HEK293T (cell line): ENCODE data around the gene MFAP3.

ENCODE experiments used
- CTCF ChIA-PET: fragments of 350-600 bp; formaldehyde crosslinking; extraction: SDS; loops from one replicate; lab custom pipeline; 2021; ENCODE audit warnings: antibody characterized with exemption, inconsistent platforms; lab: Yijun Ruan, JAX
- POLR2A ChIA-PET: fragments of 350-600 bp; formaldehyde crosslinking; extraction: SDS; loops from one replicate; lab custom pipeline; 2020; ENCODE audit warnings: antibody characterized with exemption, inconsistent platforms; lab: Yijun Ruan, JAX
- DNase-seq: peaks from one replicate; pipeline ENCODE4 v3.0.0; 2012; ENCODE audit warnings: mixed read lengths; ENCODE audit errors: extremely low spot score
- ARNT ChIP-seq: fragments of 450-650 bp; IDR thresholded peaks from 2 replicates; pipeline ENCODE4 v1.6.1; 2017; ENCODE audit warnings: mild to moderate bottlenecking
- BHLHE40 ChIP-seq: fragments of 450-650 bp; IDR thresholded peaks from 2 replicates; pipeline ENCODE4 v1.6.1; 2016; ENCODE audit warnings: mild to moderate bottlenecking, moderate library complexity, borderline replicate concordance
- CTBP1 ChIP-seq: fragments of 450-650 bp; IDR thresholded peaks from 2 replicates; pipeline ENCODE4 v1.6.1; 2016; ENCODE audit warnings: borderline replicate concordance
- ELF4 ChIP-seq: fragments of 450-650 bp; IDR thresholded peaks from 2 replicates; pipeline ENCODE4 v1.6.1; 2017; ENCODE audit warnings: antibody characterized with exemption
- FOXA1 ChIP-seq: fragments of 450-650 bp; IDR thresholded peaks from 2 replicates; pipeline ENCODE4 v1.6.1; 2016; ENCODE audit warnings: mild to moderate bottlenecking
- FOXK2 ChIP-seq: fragments of 450-650 bp; IDR thresholded peaks from 2 replicates; pipeline ENCODE4 v1.6.1; 2016; ENCODE audit warnings: mild to moderate bottlenecking
- FOXM1 ChIP-seq: fragments of 450-650 bp; IDR thresholded peaks from 2 replicates; pipeline ENCODE4 v1.6.1; 2017; ENCODE audit warnings: mild to moderate bottlenecking, borderline replicate concordance
- HDGF ChIP-seq: fragments of 450-650 bp; IDR thresholded peaks from 2 replicates; pipeline ENCODE4 v1.6.1; 2017; ENCODE audit warnings: antibody characterized with exemption, borderline replicate concordance
- L3MBTL2 ChIP-seq: fragments of 450-650 bp; conservative IDR thresholded peaks from 2 replicates; pipeline ENCODE4 v1.6.1; 2016; ENCODE audit warnings: mild to moderate bottlenecking
- LEF1 ChIP-seq: fragments of 450-650 bp; IDR thresholded peaks from 2 replicates; pipeline ENCODE4 v1.6.1; 2017; ENCODE audit warnings: mild to moderate bottlenecking, borderline replicate concordance
- NFRKB ChIP-seq: fragments of 450-650 bp; IDR thresholded peaks from 2 replicates; pipeline ENCODE4 v1.6.1; 2016; ENCODE audit warnings: mild to moderate bottlenecking, moderate library complexity
- PKNOX1 ChIP-seq: fragments of 450-650 bp; IDR thresholded peaks from 2 replicates; pipeline ENCODE4 v1.6.1; 2016
- SP1 ChIP-seq: fragments of 450-650 bp; IDR thresholded peaks from 2 replicates; pipeline ENCODE4 v1.6.1; 2017
- SUZ12 ChIP-seq: fragments of 450-650 bp; IDR thresholded peaks from 2 replicates; pipeline ENCODE4 v1.6.1; 2016; ENCODE audit warnings: mild to moderate bottlenecking
- TARDBP ChIP-seq: fragments of 450-650 bp; IDR thresholded peaks from 2 replicates; pipeline ENCODE4 v1.6.1; 2016
- ZNF384 ChIP-seq: fragments of 450-650 bp; IDR thresholded peaks from 2 replicates; pipeline ENCODE4 v1.6.1; 2016

MFAP3 gene

GRCh38 chr5:154101184-154101583, 62.4 kb downstream of the MFAP3 start:
- no peak for TF ChIP-seq ARNT
- no peak for TF ChIP-seq L3MBTL2
- TF ChIP-seq CTBP1 = no peak
- ChIA-PET CTCF (no interaction called here), POLR2A (no interaction called here)
- no peak for DNase-seq

- ChIA-PET POLR2A (no interaction called here), CTCF (interaction anchor here (1.0 kb wide), 1 partner anchor 12 kb away, joined by 3 read pairs; no protein-coding TSS in a partner anchor)
Measured at GRCh38 chr5:154103233-154103632, 64.5 kb downstream of the MFAP3 start.

More at GRCh38 chr5:154103233-154103632, 64.5 kb downstream of the MFAP3 start:
- TF ChIP-seq ARNT (no peak), FOXA1 (no peak), L3MBTL2 (no peak), BHLHE40 (no peak), SUZ12 (no peak), ZNF384 (no peak), TARDBP (no peak), LEF1 (no peak), PKNOX1 (no peak), ELF4 (no peak), FOXM1 (no peak), SP1 (no peak), CTBP1 (no peak), NFRKB (no peak), HDGF (no peak), FOXK2 (no peak)
- no peak for DNase-seq
